Measurements from ENCODE around the gene UNK. TPM values are rescaled to one million over a fixed set of nuclear protein-coding genes. Genes with fewer than 3 reads are reported as not detected.
"Not testable (repeated sequence)": the region's sequence is repeated elsewhere in the genome, so short reads cannot be mapped to it uniquely, and the experiment has no call there.

UNK gene
- total and polyA plus RNA-seq, 5 experiments from 2014 or later = 24.4 to 57.7 (median 26.9) TPM

- DNase-seq = peak in 7 of 10 donors; percentile 40 to 77 (median 51)
- Mint-ChIP-seq H3K27me3 (no peaks in the 10 kb centered on the region), H3K36me3 (peaks cover 0 to 45% (median 8%) of the 10 kb centered on the region in 3 donors), H3K4me1 (peaks cover 9 to 36% (median 28%) of the 10 kb centered on the region in 4 donors), H3K9me3 (no peaks in the 10 kb centered on the region), H3K27ac (peak overlapping the region; percentile 37 to 92 (median 80)), H3K4me3 (peak overlapping the region in 8 of 10 donors; percentile 25 to 63 (median 46))
- POLR2A ChIA-PET = interaction anchor here (0.5 to 8.6 kb wide), 18 partner anchors 9 to 282 kb away, joined by 3 to 122 read pairs (median 8); partner anchors contain the start of genes GALK1, TRIM65, UNK and WBP2
- ATAC-seq = peak; percentile 42 to 43
Observed at GRCh38 chr17:75845058-75845711, 60.6 kb downstream of the UNK start.

GRCh38 chr17:75845933-75846691, 61.5 kb downstream of the UNK start:
- H3K9me3 Mint-ChIP-seq = no peaks in the 10 kb centered on the region
- POLR2A ChIA-PET = interaction anchor here (0.9 to 8.6 kb wide), 12 partner anchors 8 to 82 kb away, joined by 3 to 122 read pairs (median 12); partner anchors contain the start of genes GALK1, TRIM47, UNK and WBP2
- no peaks in the 10 kb centered on the region for H3K27me3 Mint-ChIP-seq
- H3K4me3 Mint-ChIP-seq = peak overlapping the region in 4 of 10 donors; percentile 7 to 55 (median 35)
- DNase-seq (no peak), ATAC-seq (no peak)
- H3K4me1 Mint-ChIP-seq = peaks cover 9 to 36% (median 27%) of the 10 kb centered on the region in 4 donors
- H3K27ac Mint-ChIP-seq = peak overlapping the region in 9 of 10 donors; percentile 20 to 92 (median 75)
- H3K36me3 Mint-ChIP-seq = peaks cover 0 to 51% (median 8%) of the 10 kb centered on the region in 3 donors

- ATAC-seq = no peak
- peak overlapping the region in 3 of 10 donors; percentile 18 to 62 (median 19) for H3K27ac Mint-ChIP-seq
- no peak for DNase-seq
- no peaks in the 10 kb centered on the region for H3K27me3 Mint-ChIP-seq
- peaks cover 0 to 54% (median 8%) of the 10 kb centered on the region in 3 donors for H3K36me3 Mint-ChIP-seq
- POLR2A ChIA-PET = interaction anchor here (0.7 to 8.6 kb wide), 12 partner anchors 8 to 93 kb away, joined by 3 to 122 read pairs (median 6); partner anchors contain the start of genes GALK1, TRIM47, UNK and WBP2
- H3K9me3 Mint-ChIP-seq = no peaks in the 10 kb centered on the region
- peak overlapping the region in 2 of 10 donors; percentile 22 to 48 for H3K4me3 Mint-ChIP-seq
- peaks cover 9 to 36% (median 29%) of the 10 kb centered on the region in 4 donors for H3K4me1 Mint-ChIP-seq
Observed at GRCh38 chr17:75846692-75847613, 62.3 kb downstream of the UNK start.

GRCh38 chr17:75847614-75848522, 63.3 kb downstream of the UNK start:
- Mint-ChIP-seq H3K9me3 (no peaks in the 10 kb centered on the region), H3K4me1 (peaks cover 7 to 36% (median 30%) of the 10 kb centered on the region in 4 donors), H3K4me3 (peak overlapping the region in 3 of 10 donors; percentile 19 to 58 (median 29)), H3K27ac (peak overlapping the region in 9 of 10 donors; percentile 51 to 90 (median 72)), H3K27me3 (no peaks in the 10 kb centered on the region), H3K36me3 (peaks cover 0 to 55% (median 8%) of the 10 kb centered on the region in 3 donors)
- POLR2A ChIA-PET = interaction anchor here (0.8 to 8.6 kb wide), 10 partner anchors 7 to 94 kb away, joined by 3 to 122 read pairs (median 5); partner anchors contain the start of genes TRIM47, TRIM65, UNK and WBP2
- DNase-seq (no peak), ATAC-seq (no peak)

- H3K36me3 Mint-ChIP-seq = peaks cover 0 to 55% (median 8%) of the 10 kb centered on the region in 3 donors
- ATAC-seq = peak in 1 of 2 donors; percentile 44
- peak overlapping the region in 2 of 10 donors; percentile 19 to 58 for H3K4me3 Mint-ChIP-seq
Observed at GRCh38 chr17:75848523-75849278, 64.1 kb downstream of the UNK start.

GRCh38 chr17:75849279-75849646, 64.7 kb downstream of the UNK start:
- H3K4me3 Mint-ChIP-seq = no peak overlapping the region
- H3K4me1 Mint-ChIP-seq = peaks cover 5 to 44% (median 33%) of the 10 kb centered on the region in 4 donors
- ATAC-seq (no peak), DNase-seq (no peak)
- H3K9me3 Mint-ChIP-seq = no peaks in the 10 kb centered on the region
- peak overlapping the region in 2 of 10 donors; percentile 13 to 59 for H3K27ac Mint-ChIP-seq
- no peaks in the 10 kb centered on the region for H3K27me3 Mint-ChIP-seq
- H3K36me3 Mint-ChIP-seq = peaks cover 0 to 55% (median 8%) of the 10 kb centered on the region in 3 donors
- POLR2A ChIA-PET = interaction anchor here (0.8 to 8.6 kb wide), 7 partner anchors 25 to 95 kb away, joined by 3 to 122 read pairs (median 5); partner anchors contain the start of genes TRIM65 and UNK

More at GRCh38 chr17:75848523-75849278, 64.1 kb downstream of the UNK start:
- DNase-seq = peak; percentile 63 to 91 (median 76)
- H3K27me3 Mint-ChIP-seq = no peaks in the 10 kb centered on the region
- peaks cover 7 to 42% (median 34%) of the 10 kb centered on the region in 4 donors for H3K4me1 Mint-ChIP-seq
- H3K9me3 Mint-ChIP-seq = no peaks in the 10 kb centered on the region
- H3K27ac Mint-ChIP-seq = peak overlapping the region in 9 of 10 donors; percentile 51 to 90 (median 77)
- POLR2A ChIA-PET = interaction anchor here (0.8 to 8.6 kb wide), 7 partner anchors 21 to 95 kb away, joined by 3 to 122 read pairs (median 5); partner anchors contain the start of genes TRIM65 and UNK

- Mint-ChIP-seq H3K27ac (peak overlapping the region in 2 of 10 donors; percentile 13 to 59), H3K4me3 (no peak overlapping the region), H3K4me1 (peaks cover 4 to 48% (median 35%) of the 10 kb centered on the region in 4 donors), H3K9me3 (no peaks in the 10 kb centered on the region), H3K27me3 (no peaks in the 10 kb centered on the region), H3K36me3 (peaks cover 0 to 55% (median 8%) of the 10 kb centered on the region in 3 donors)
- DNase-seq (no peak), ATAC-seq (no peak)
- POLR2A ChIA-PET = interaction anchor here (0.7 to 8.6 kb wide), 7 partner anchors 26 to 96 kb away, joined by 4 to 122 read pairs (median 5); partner anchors contain the start of genes GALK1, TRIM65 and UNK
Observed at GRCh38 chr17:75849724-75850123, 65.1 kb downstream of the UNK start.

GRCh38 chr17:75850928-75851692, 66.5 kb downstream of the UNK start:
- no peaks in the 10 kb centered on the region for H3K27me3 Mint-ChIP-seq
- H3K9me3 Mint-ChIP-seq = no peaks in the 10 kb centered on the region
- POLR2A ChIA-PET = interaction anchor here (0.7 to 14.7 kb wide), 5 partner anchors 25 to 75 kb away, joined by 3 to 288 read pairs (median 5); partner anchors contain the start of genes TRIM47 and UNK
- peak overlapping the region in 1 of 10 donors; percentile 14 for H3K4me3 Mint-ChIP-seq
- H3K4me1 Mint-ChIP-seq = peaks cover 4 to 44% (median 25%) of the 10 kb centered on the region in 4 donors
- H3K27ac Mint-ChIP-seq = peak overlapping the region in 5 of 10 donors; percentile 27 to 58 (median 55)
- DNase-seq (no peak), ATAC-seq (no peak)
- peaks cover 0 to 51% (median 8%) of the 10 kb centered on the region in 3 donors for H3K36me3 Mint-ChIP-seq

GRCh38 chr17:75851693-75851991, 67.0 kb downstream of the UNK start:
- H3K27ac Mint-ChIP-seq = peak overlapping the region in 4 of 10 donors; percentile 46 to 58 (median 56)
- POLR2A ChIA-PET = interaction anchor here (0.7 to 14.7 kb wide), 5 partner anchors 7 to 98 kb away, joined by 3 to 288 read pairs (median 3); partner anchors contain the start of genes TRIM47 and UNC13D
- H3K9me3 Mint-ChIP-seq, ATAC-seq, H3K4me3 Mint-ChIP-seq, DNase-seq, H3K27me3 Mint-ChIP-seq: not testable (repeated sequence)
- peaks cover 0 to 47% (median 6%) of the 10 kb centered on the region in 3 donors for H3K36me3 Mint-ChIP-seq
- peaks cover 9 to 49% (median 30%) of the 10 kb centered on the region in 4 donors for H3K4me1 Mint-ChIP-seq

Data from naive thymus-derived CD8-positive, alpha-beta T cell (primary cell).